Heart left ventricle (tissue), 13 donors: ENCODE data around the gene TNKS1BP1.

Experiments used
- CTCF ChIP-seq, 12 donors: fragments of 200-600 bp; sonication (generic) in 4 of 12; IDR thresholded peaks; one replicate each; pipeline versions ENCODE4 v1.5.0 to v1.8.0; 2018 to 2022; ENCODE audit warnings: antibody characterized with exemption in 12 of 12, mild to moderate bottlenecking in 5 of 12
- POLR2A ChIP-seq, 2 donors: fragments of 450-650 bp; IDR thresholded peaks; one replicate each; pipeline ENCODE4 v1.6.1; 2017; ENCODE audit warnings: antibody characterized with exemption in 2 of 2, mild to moderate bottlenecking in 2 of 2, moderate library complexity in 2 of 2
- donor health status: ischemic (EF 13 %, LVEDD 7.1; RV severe dilation, severe dysfunction).
- donor health status: DM: no; HTN: yes; CAD: no.
- donor health status: DM: no; HTN: no; CAD: no.
- donor health status: ischemic (EF 25% LVEDD 6.9; RV normal size, moderate dysfunction).
- donor health status: ischemic (EF 25% LVEDD 5.7; RV mildly dilated, moderate dysfunction).
- donor health status: ischemic (EF 35%, LVEDD 5.7; RV mildly dilated, moderate dysfunction).
- donor health status: nonischemic (EF 11% LVEDD 7.7; RV severe dilation, severe dysfunction).
- donor health status: DM: yes; HTN: yes; CAD: no.
- donor health status: PGD.
- donor health status: ischemic (EF 29% LVEDD 5.4; RV normal size, mild dysfunction).
- donor health status: nonischemic (EF 23%, LVEDD 6.1; RV moderate dilation, normal function).

- no peak for TF ChIP-seq POLR2A (IDR thresholded peaks at IDR 0.05)
- no peak for TF ChIP-seq CTCF (IDR thresholded peaks at IDR 0.05)
These were observed 5.3 kb upstream of the TNKS1BP1 start for GRCh38 chr11:57330029-57330428.
